HCT116 (cell line): ENCODE data around the gene TNNC2. TPM values are rescaled to one million over a fixed set of nuclear protein-coding genes. Genes with fewer than 3 reads are reported as not detected.

ENCODE experiments used
- ATAC-seq: fragments of 200-7000 bp; cut with Tn5 transposase; 2 replicates; pipeline ENCODE4 v1.9.1; 2020; ENCODE audit warnings: mild to moderate bottlenecking, moderate library complexity
- BruUV-seq: library from RNA; stranded (reverse); fragments of 400-500 nt; replicated peaks from 2 replicates; lab custom pipeline; 2021; lab: Mats Ljungman, UMichigan
- CTCF ChIA-PET: fragments of 300-600 bp; sonication (Branson Sonifier 250); formaldehyde crosslinking; loops from one replicate; lab custom pipeline; 2021; ENCODE audit warnings: antibody characterized with exemption; lab: Charles Lee
- POLR2A ChIA-PET: fragments of 300-600, 350-600 bp; sonication (Branson Sonifier 250); formaldehyde crosslinking; loops from one replicate; lab custom pipeline; 2021; ENCODE audit warnings: antibody characterized with exemption; lab: Charles Lee
- RAD21 ChIA-PET, 2 experiments: fragments of 300-600 bp; sonication (Branson Sonifier 250); formaldehyde crosslinking; loops; one replicate each; lab custom pipeline; 2023; ENCODE audit warnings: low total read pairs in 2 of 2; ENCODE audit not compliant: uncharacterized antibody in 2 of 2, unreplicated experiment in 2 of 2, low non-redundant PET in 1 of 2; lab: Charles Lee
- DNase-seq: peaks from one replicate; pipeline ENCODE4 v3.0.0-alpha.2; 2010; ENCODE audit warnings: low read depth, low spot score
- H2AFZ ChIP-seq: fragments of 200-600 bp; shearing (Covaris generic), sonication (generic); 2 replicates; pipeline ENCODE4 v1.6.1; 2017; ENCODE audit warnings: low read depth, mixed run types, mixed read lengths, antibody characterized with exemption, low read length; ENCODE audit not compliant: poor library complexity, severe bottlenecking
- H3K27ac ChIP-seq: 2 replicates; pipeline ENCODE4 v1.5.1; 2012; ENCODE audit warnings: low read depth, low read length
- H3K27me3 ChIP-seq: fragments of 200-600 bp; sonication (generic); 2 replicates; pipeline ENCODE4 v1.6.1; 2016; ENCODE audit warnings: mixed run types, low read length, mixed read lengths; ENCODE audit not compliant: insufficient read depth
- H3K36me3 ChIP-seq, 2 experiments: fragments of 200-500 bp in 1 of 2; fragments of 200-600 bp in 1 of 2; sonication (Bioruptor generic) in 1 of 2; sonication (generic) in 1 of 2; 2 replicates each; pipeline versions ENCODE4 v1.5.1 to v1.6.1; 2014 to 2016; ENCODE audit warnings: low read length in 2 of 2, inconsistent platforms in 1 of 2, mixed read lengths in 1 of 2, mixed run types in 1 of 2; ENCODE audit not compliant: insufficient read depth in 2 of 2, control insufficient read depth in 1 of 2
- H3K4me1 ChIP-seq, 2 experiments: fragments of 200-600 bp in 1 of 2; sonication (generic) in 1 of 2; 2 replicates each; pipeline versions ENCODE4 v1.5.1 to v1.6.1; 2012 to 2017; ENCODE audit warnings: low read length in 2 of 2, inconsistent platforms in 1 of 2, mild to moderate bottlenecking in 1 of 2, mixed read lengths in 1 of 2, mixed run types in 1 of 2, moderate library complexity in 1 of 2; ENCODE audit not compliant: insufficient read depth in 2 of 2, control insufficient read depth in 1 of 2
- H3K4me2 ChIP-seq: fragments of 200-600 bp; sonication (generic); 2 replicates; pipeline ENCODE4 v1.6.1; 2017; ENCODE audit warnings: mixed run types, low read length, mixed read lengths
- H3K4me3 ChIP-seq, 2 experiments: fragments of 200-600 bp in 1 of 2; sonication (generic) in 1 of 2; replicated peaks in 1 of 2; 2 replicates each; pipeline ENCODE4 v1.5.1; 2011 to 2016; ENCODE audit warnings: low read length in 2 of 2, control low read depth in 1 of 2, low read depth in 1 of 2, mild to moderate bottlenecking in 1 of 2, mixed read lengths in 1 of 2, mixed run types in 1 of 2
- H3K79me2 ChIP-seq: fragments of 200-600 bp; sonication (generic); 2 replicates; pipeline ENCODE4 v1.6.1; 2017; ENCODE audit warnings: mild to moderate bottlenecking, mixed run types, low read length, moderate library complexity, mixed read lengths; ENCODE audit not compliant: insufficient read depth
- H3K9ac ChIP-seq: fragments of 200-600 bp; sonication (generic); 2 replicates; pipeline ENCODE4 v1.6.1; 2016; ENCODE audit warnings: low read length, mixed read lengths
- H3K9me2 ChIP-seq: fragments of 200-600 bp; sonication (generic), shearing (Covaris generic); 2 replicates; pipeline ENCODE4 v1.6.1; 2017; ENCODE audit warnings: mixed run types, mild to moderate bottlenecking, moderate library complexity; ENCODE audit not compliant: insufficient read depth
- H3K9me3 ChIP-seq, 2 experiments: fragments of 200-500 bp in 1 of 2; fragments of 200-600 bp in 1 of 2; sonication (Bioruptor generic) in 1 of 2; sonication (generic) in 1 of 2; 2 replicates each; pipeline ENCODE4 v1.6.1; 2014 to 2017; ENCODE audit warnings: low read length in 2 of 2, mixed read lengths in 2 of 2, inconsistent platforms in 1 of 2, low read depth in 1 of 2, mild to moderate bottlenecking in 1 of 2, mixed run types in 1 of 2, moderate library complexity in 1 of 2; ENCODE audit not compliant: control insufficient read depth in 1 of 2, insufficient read depth in 1 of 2
- H4K20me1 ChIP-seq: fragments of 200-600 bp; sonication (generic), shearing (Covaris generic); 2 replicates; pipeline ENCODE4 v1.6.1; 2017; ENCODE audit warnings: mixed run types, mild to moderate bottlenecking, moderate library complexity; ENCODE audit not compliant: insufficient read depth
- ATF3 ChIP-seq: IDR thresholded peaks from 2 replicates; pipeline ENCODE4 v1.6.1; 2012
- CBX3 ChIP-seq: IDR thresholded peaks from 2 replicates; pipeline ENCODE4 v1.6.1; 2012; ENCODE audit warnings: low read depth
- CEBPB ChIP-seq: IDR thresholded peaks from 2 replicates; pipeline ENCODE4 v1.6.1; 2012; ENCODE audit warnings: low read depth
- CTCF ChIP-seq, 3 experiments: fragments of 200-600 bp in 1 of 3; sonication (generic) in 1 of 3; IDR thresholded peaks in 2 of 3; conservative IDR thresholded peaks in 1 of 3; 2 replicates each; pipeline ENCODE4 v1.5.1; 2012 to 2017; ENCODE audit warnings: low read depth in 2 of 3, low read length in 2 of 3, antibody characterized with exemption in 1 of 3, borderline replicate concordance in 1 of 3, control low read depth in 1 of 3, mild to moderate bottlenecking in 1 of 3, mixed read lengths in 1 of 3, mixed run types in 1 of 3, moderate library complexity in 1 of 3; ENCODE audit not compliant: insufficient read depth in 1 of 3
- EGR1 ChIP-seq: IDR thresholded peaks from 2 replicates; pipeline ENCODE4 v1.6.1; 2012; ENCODE audit warnings: low read depth
- EZH2 ChIP-seq: fragments of 200-600 bp; sonication (generic); IDR thresholded peaks from 2 replicates; pipeline ENCODE4 v1.6.1; 2017; ENCODE audit warnings: antibody characterized with exemption, mixed run types
- JUND ChIP-seq: IDR thresholded peaks from 2 replicates; pipeline ENCODE4 v1.6.1; 2012
- POLR2A ChIP-seq: IDR thresholded peaks from 2 replicates; pipeline ENCODE4 v1.7.0; 2011; ENCODE audit warnings: borderline replicate concordance; ENCODE audit not compliant: insufficient read depth, insufficient read length; ENCODE audit errors: extremely low read depth
- REST ChIP-seq: IDR thresholded peaks from 2 replicates; pipeline ENCODE4 v1.6.1; 2012; ENCODE audit warnings: low read depth
- SIN3A ChIP-seq: IDR thresholded peaks from 2 replicates; pipeline ENCODE4 v1.6.1; 2012; ENCODE audit warnings: low read depth
- SP1 ChIP-seq: IDR thresholded peaks from 2 replicates; pipeline ENCODE4 v1.6.1; 2012; ENCODE audit warnings: low read depth
- SRF ChIP-seq: IDR thresholded peaks from 2 replicates; pipeline ENCODE4 v1.6.1; 2012; ENCODE audit warnings: low read depth
- TCF7L2 ChIP-seq: IDR thresholded peaks from 2 replicates; pipeline ENCODE4 v1.7.0; 2011; ENCODE audit warnings: borderline replicate concordance, inconsistent platforms; ENCODE audit not compliant: insufficient read depth, insufficient read length; ENCODE audit errors: extremely low read depth
- YY1 ChIP-seq: IDR thresholded peaks from 2 replicates; pipeline ENCODE4 v1.6.1; 2011; ENCODE audit warnings: low read length, low read depth, moderate library complexity, mild to moderate bottlenecking; ENCODE audit not compliant: insufficient replicate concordance; ENCODE audit errors: extremely low read depth
- ZBTB33 ChIP-seq: IDR thresholded peaks from 2 replicates; pipeline ENCODE4 v1.6.1; 2011; ENCODE audit warnings: mild to moderate bottlenecking, low read length, moderate library complexity; ENCODE audit not compliant: insufficient replicate concordance; ENCODE audit errors: extremely low read depth
- ZFX ChIP-seq: fragments of 450-650 bp; IDR thresholded peaks from 2 replicates; pipeline ENCODE4 v1.6.1; 2017
- ZNF274 ChIP-seq: fragments of 200-500 bp; sonication (Bioruptor generic); IDR thresholded peaks from 2 replicates; pipeline ENCODE4 v1.6.1; 2014; ENCODE audit warnings: mild to moderate bottlenecking, low read depth, low read length, inconsistent platforms
- intact Hi-C: fragments of 100-400 bp; cut with micrococcal nuclease; formaldehyde crosslinking; loops from 2 replicates; pipeline ENCODE4 v1.10.0; 2022
- total RNA-seq: library from RNA; stranded (reverse); gene quantifications from one replicate; pipeline ENCODE4 v1.2.1, GENCODE V29; 2021; ENCODE audit not compliant: unreplicated experiment

TNNC2 gene
- total RNA-seq, 1 experiment from 2014 or later, result not detected

GRCh38 chr20:45779011-45779915 lies 47.8 kb downstream of the TNNC2 start:
- intact Hi-C loops, result loop anchor here (10.0 kb wide), 1 partner anchor 734 kb away; no protein-coding TSS in a partner anchor
- H3K4me3 ChIP-seq, result peak overlapping the region in 1 of 2 experiments; percentile 9; a peak in 1 of 4 replicates
- no peaks in the 10 kb centered on the region for H4K20me1 ChIP-seq
- H3K36me3 ChIP-seq, result no peaks in the 10 kb centered on the region
- POLR2A ChIA-PET, result interaction anchor here (1.0 to 1.8 kb wide), 4 partner anchors 8 to 435 kb away, joined by 4 to 6 read pairs (median 6); partner anchors contain the start of gene SDC4
- H3K79me2 ChIP-seq, result no peaks in the 10 kb centered on the region
- no peaks in the 10 kb centered on the region; the same call in 1 of the 2 replicates for H3K27me3 ChIP-seq
- CTCF ChIA-PET, result interaction anchor here (2.7 kb wide), 1 partner anchor 8 kb away, joined by 23 read pairs; no protein-coding TSS in a partner anchor
- H2AFZ ChIP-seq, result no peak overlapping the region
- RAD21 ChIA-PET, result interaction anchor here in 1 of 2 experiments (1.4 kb wide), 1 partner anchor 8 kb away, joined by 4 read pairs; no protein-coding TSS in a partner anchor
- BruUV-seq, result no TSS peak
- DNase-seq (peak; percentile 98), ATAC-seq (peak; percentile 74)
- H3K4me2 ChIP-seq, result peak overlapping the region; percentile 70
- H3K4me1 ChIP-seq, result peaks cover 58 to 78% of the 10 kb centered on the region in 2 experiments
- H3K9ac ChIP-seq, result peak overlapping the region; percentile 29
- no peaks in the 10 kb centered on the region for H3K9me3 ChIP-seq
- H3K9me2 ChIP-seq, result no peaks in the 10 kb centered on the region
- peak overlapping the region; percentile 90 for H3K27ac ChIP-seq
- TF ChIP-seq CTCF (IDR thresholded peaks at IDR 0.05 in 2 of 3, conservative IDR thresholded peaks at IDR 0.05 in 1 of 3; ENCODE audit: borderline replicate concordance in 1 of 3, insufficient read depth in 1 of 3, low read depth in 2 of 3, low read length in 2 of 3), result no peak
- peak; percentile 44 for TF ChIP-seq ZBTB33
- no peak for TF ChIP-seq POLR2A
- TF ChIP-seq ZNF274, result no peak
- TF ChIP-seq SP1, result peak; percentile 97
- TF ChIP-seq SRF, result peak; percentile 90
- TF ChIP-seq JUND, result peak; percentile 99
- peak; percentile 92 for TF ChIP-seq SIN3A
- TF ChIP-seq CBX3, result peak; percentile 79; the same call in 1 of the 2 replicates
- no peak for TF ChIP-seq REST
- peak; percentile 45; the same call in 1 of the 2 replicates for TF ChIP-seq EGR1
- no peak for TF ChIP-seq ATF3
- peak; percentile 89 for TF ChIP-seq CEBPB
- TF ChIP-seq YY1, result peak; percentile 29
- TF ChIP-seq TCF7L2, result peak; percentile 86
- no peak for TF ChIP-seq EZH2
- no peak for TF ChIP-seq ZFX
